PC-9 (cell line): ENCODE measurements around the gene CCDC137.

Experiments
- CTCF ChIP-seq: fragments of 200-600 bp; sonication (generic); conservative IDR thresholded peaks from 2 replicates; pipeline ENCODE4 v1.6.1; 2017; ENCODE audit warnings: mixed run types, antibody characterized with exemption, mild to moderate bottlenecking, moderate library complexity
- EZH2 ChIP-seq: fragments of 200-600 bp; sonication (generic); IDR thresholded peaks from 2 replicates; pipeline ENCODE4 v1.8.0; 2017; ENCODE audit warnings: antibody characterized with exemption, low read depth

GRCh38 chr17:81722184-81723120 lies 55.9 kb downstream of the CCDC137 start:
- TF ChIP-seq CTCF: no peak
- no peak for TF ChIP-seq EZH2
